ENCODE data around the gene ZNF136. TPM values are rescaled to one million over a fixed set of nuclear protein-coding genes. Genes with fewer than 3 reads are reported as not detected.

ZNF136 gene
- total and polyA plus RNA-seq, 2 donors (not counting 1 experiment from before 2014, with no cell fraction given) = 4.2 to 9.2 TPM

GRCh38 chr19:12163826-12164225 lies 930 bp downstream of the ZNF136 start:
- peak overlapping the region; percentile 92 for H3K4me2 ChIP-seq (ENCODE audit: extremely low read depth, insufficient read depth, low read length)
- H3K4me1 ChIP-seq (ENCODE audit: control insufficient read depth, extremely low read depth, insufficient read depth, low read length) = no peaks in the 10 kb centered on the region
- peak overlapping the region; percentile 89 to 97 (median 92) for H3K4me3 ChIP-seq (replicated peaks in 1 of 4; ENCODE audit: control extremely low read depth in 1 of 4, insufficient read depth in 1 of 4, low read depth in 3 of 4, low read length in 4 of 4)
- H3K9me3 ChIP-seq (ENCODE audit: control insufficient read depth, insufficient read depth, low read depth, low read length) = no peaks in the 10 kb centered on the region
- TF ChIP-seq EZH2 (IDR thresholded peaks at IDR 0.05; ENCODE audit: low read length, missing control alignments) (no peak), CTCF (conservative IDR thresholded peaks at IDR 0.05 in 1 of 2, IDR thresholded peaks at IDR 0.05 in 1 of 2; ENCODE audit: low read depth in 1 of 2, low read length in 2 of 2) (no peak)
- H4K20me1 ChIP-seq (ENCODE audit: control insufficient read depth, extremely low read depth, insufficient read depth, low read length) = no peaks in the 10 kb centered on the region
- DNase-seq (ENCODE audit: low read depth in 2 of 2) = peak in 1 of 2 donors; percentile 36
- peaks cover 21% of the 10 kb centered on the region for H3K79me2 ChIP-seq (ENCODE audit: control insufficient read depth, insufficient read depth, low read length)
- H3K27ac ChIP-seq (ENCODE audit: insufficient read depth, low read length) = peak overlapping the region; percentile 98
- H3K27me3 ChIP-seq (ENCODE audit: control insufficient read depth, insufficient read depth, low read length) = no peaks in the 10 kb centered on the region
- peak overlapping the region; percentile 93 for H3K9ac ChIP-seq (ENCODE audit: insufficient read depth, low read length)
- H2AFZ ChIP-seq (ENCODE audit: low read length) = peak overlapping the region; percentile 84
- H3K36me3 ChIP-seq (ENCODE audit: control insufficient read depth, insufficient read depth, low read length) = no peaks in the 10 kb centered on the region

GRCh38 chr19:12166626-12167025 lies 3.7 kb downstream of the ZNF136 start:
- H2AFZ ChIP-seq (ENCODE audit: low read length) = no peak overlapping the region
- no peak overlapping the region for H3K4me3 ChIP-seq (replicated peaks in 1 of 4; ENCODE audit: control extremely low read depth in 1 of 4, insufficient read depth in 1 of 4, low read depth in 3 of 4, low read length in 4 of 4)
- no peaks in the 10 kb centered on the region for H3K36me3 ChIP-seq (ENCODE audit: control insufficient read depth, insufficient read depth, low read length)
- peaks cover 21% of the 10 kb centered on the region for H3K79me2 ChIP-seq (ENCODE audit: control insufficient read depth, insufficient read depth, low read length)
- H3K4me1 ChIP-seq (ENCODE audit: control insufficient read depth, extremely low read depth, insufficient read depth, low read length) = no peaks in the 10 kb centered on the region
- DNase-seq (ENCODE audit: low read depth in 2 of 2) = peak; percentile 32 to 50
- no peak overlapping the region for H3K4me2 ChIP-seq (ENCODE audit: extremely low read depth, insufficient read depth, low read length)
- no peaks in the 10 kb centered on the region for H4K20me1 ChIP-seq (ENCODE audit: control insufficient read depth, extremely low read depth, insufficient read depth, low read length)
- TF ChIP-seq EZH2 (IDR thresholded peaks at IDR 0.05; ENCODE audit: low read length, missing control alignments) (no peak), CTCF (conservative IDR thresholded peaks at IDR 0.05 in 1 of 2, IDR thresholded peaks at IDR 0.05 in 1 of 2; ENCODE audit: low read depth in 1 of 2, low read length in 2 of 2) (no peak)
- H3K27ac ChIP-seq (ENCODE audit: insufficient read depth, low read length) = no peak overlapping the region
- H3K9ac ChIP-seq (ENCODE audit: insufficient read depth, low read length) = no peak overlapping the region
- no peaks in the 10 kb centered on the region for H3K9me3 ChIP-seq (ENCODE audit: control insufficient read depth, insufficient read depth, low read depth, low read length)
- no peaks in the 10 kb centered on the region for H3K27me3 ChIP-seq (ENCODE audit: control insufficient read depth, insufficient read depth, low read length)

- no peaks in the 10 kb centered on the region for H3K9me3 ChIP-seq (ENCODE audit: control insufficient read depth, insufficient read depth, low read depth, low read length)
- no peak for DNase-seq (ENCODE audit: low read depth in 2 of 2)
- TF ChIP-seq EZH2 (IDR thresholded peaks at IDR 0.05; ENCODE audit: low read length, missing control alignments) (no peak), CTCF (conservative IDR thresholded peaks at IDR 0.05 in 1 of 2, IDR thresholded peaks at IDR 0.05 in 1 of 2; ENCODE audit: low read depth in 1 of 2, low read length in 2 of 2) (no peak)
Observed at GRCh38 chr19:12180377-12180776, 17.5 kb downstream of the ZNF136 start.

More at GRCh38 chr19:12180377-12180776, 17.5 kb downstream of the ZNF136 start:
- Histone ChIP-seq H3K27ac (ENCODE audit: insufficient read depth, low read length) (no peak overlapping the region), H3K4me2 (ENCODE audit: extremely low read depth, insufficient read depth, low read length) (no peak overlapping the region), H3K4me1 (ENCODE audit: control insufficient read depth, extremely low read depth, insufficient read depth, low read length) (no peaks in the 10 kb centered on the region), H3K4me3 (replicated peaks in 1 of 4; ENCODE audit: control extremely low read depth in 1 of 4, insufficient read depth in 1 of 4, low read depth in 3 of 4, low read length in 4 of 4) (no peak overlapping the region), H3K36me3 (ENCODE audit: control insufficient read depth, insufficient read depth, low read length) (no peaks in the 10 kb centered on the region), H2AFZ (ENCODE audit: low read length) (no peak overlapping the region), H3K9ac (ENCODE audit: insufficient read depth, low read length) (no peak overlapping the region), H3K27me3 (ENCODE audit: control insufficient read depth, insufficient read depth, low read length) (no peaks in the 10 kb centered on the region), H3K79me2 (ENCODE audit: control insufficient read depth, insufficient read depth, low read length) (no peaks in the 10 kb centered on the region), H4K20me1 (ENCODE audit: control insufficient read depth, extremely low read depth, insufficient read depth, low read length) (no peaks in the 10 kb centered on the region)

Measured in fibroblast of lung (primary cell).